Liver (tissue), 9 donors: ENCODE results near the gene ARFIP1. TPM values are rescaled to one million over a fixed set of nuclear protein-coding genes. Genes with fewer than 3 reads are reported as not detected.
A peak's percentile ranks its signal among the peaks of the same experiment; 100 is the strongest.

ENCODE experiments used
- DNase-seq: peaks from one replicate; pipeline ENCODE4 v3.0.0-alpha.2; 2017; ENCODE audit warnings: low spot score
- H3K27ac ChIP-seq, 2 donors: one replicate each; pipeline ENCODE4 v1.7.0; 2013; ENCODE audit warnings: inconsistent platforms in 2 of 2, low read length in 2 of 2, control low read depth in 1 of 2, low read depth in 1 of 2, mild to moderate bottlenecking in 1 of 2
- H3K27me3 ChIP-seq, 4 donors: one replicate each; pipeline versions ENCODE4 v1.6.1 to v1.7.0; 2013; ENCODE audit warnings: low read length in 3 of 4, inconsistent platforms in 1 of 4, mild to moderate bottlenecking in 1 of 4, moderate library complexity in 1 of 4; ENCODE audit not compliant: control insufficient read depth in 4 of 4, insufficient read depth in 4 of 4
- H3K36me3 ChIP-seq, 4 donors: one replicate each; pipeline versions ENCODE4 v1.6.1 to v1.7.0; 2013; ENCODE audit warnings: low read length in 3 of 4, mild to moderate bottlenecking in 3 of 4, low read depth in 1 of 4, moderate library complexity in 1 of 4; ENCODE audit not compliant: control insufficient read depth in 4 of 4, insufficient read depth in 3 of 4
- H3K4me1 ChIP-seq, 4 donors: one replicate each; pipeline versions ENCODE4 v1.6.1 to v1.7.0; 2013; ENCODE audit warnings: low read length in 3 of 4, mild to moderate bottlenecking in 3 of 4, moderate library complexity in 1 of 4; ENCODE audit not compliant: control insufficient read depth in 4 of 4, insufficient read depth in 4 of 4
- H3K4me3 ChIP-seq, 3 donors: one replicate each; pipeline versions ENCODE4 v1.6.1 to v1.7.0; 2013; ENCODE audit warnings: low read length in 3 of 3, control low read depth in 1 of 3, low read depth in 1 of 3, mild to moderate bottlenecking in 1 of 3
- H3K9ac ChIP-seq, 2 donors: one replicate each; pipeline ENCODE4 v1.7.0; 2013; ENCODE audit warnings: low read length in 2 of 2, mild to moderate bottlenecking in 2 of 2, moderate library complexity in 2 of 2, control low read depth in 1 of 2, low read depth in 1 of 2
- H3K9me3 ChIP-seq, 4 donors: one replicate each; pipeline versions ENCODE4 v1.6.1 to v1.7.0; 2013; ENCODE audit warnings: low read length in 3 of 4; ENCODE audit not compliant: control insufficient read depth in 4 of 4
- ATF3 ChIP-seq: IDR thresholded peaks from 2 replicates; pipeline ENCODE4 v1.6.1; 2016; ENCODE audit warnings: antibody characterized with exemption
- CTCF ChIP-seq: fragments of 150-350 bp; IDR thresholded peaks from 2 replicates; pipeline ENCODE4 v1.5.1; 2017; ENCODE audit warnings: improper control_type of control experiment, low read depth, low read length; ENCODE audit not compliant: missing input control
- FOXA1 ChIP-seq: IDR thresholded peaks from 2 replicates; pipeline ENCODE4 v1.6.1; 2016; ENCODE audit warnings: antibody characterized with exemption
- GABPA ChIP-seq, 2 donors: IDR thresholded peaks in 1 of 2; conservative IDR thresholded peaks in 1 of 2; 2 replicates each; pipeline ENCODE4 v1.6.1; 2016; ENCODE audit warnings: antibody characterized with exemption in 2 of 2, mild to moderate bottlenecking in 1 of 2, moderate library complexity in 1 of 2
- HNF4G ChIP-seq: IDR thresholded peaks from 2 replicates; pipeline ENCODE4 v1.6.1; 2016; ENCODE audit warnings: antibody characterized with exemption
- JUND ChIP-seq, 2 donors: IDR thresholded peaks; 2 replicates each; pipeline ENCODE4 v1.6.1; 2016; ENCODE audit warnings: antibody characterized with exemption in 2 of 2
- REST ChIP-seq: IDR thresholded peaks from 2 replicates; pipeline ENCODE4 v1.6.1; 2016; ENCODE audit warnings: antibody characterized with exemption, mild to moderate bottlenecking
- SP1 ChIP-seq: IDR thresholded peaks from 2 replicates; pipeline ENCODE4 v1.6.1; 2018; ENCODE audit warnings: antibody characterized with exemption, mild to moderate bottlenecking
- TAF1 ChIP-seq: conservative IDR thresholded peaks from 2 replicates; pipeline ENCODE4 v1.6.1; 2016; ENCODE audit warnings: antibody characterized with exemption, mild to moderate bottlenecking
- YY1 ChIP-seq: IDR thresholded peaks from 2 replicates; pipeline ENCODE4 v1.6.1; 2016; ENCODE audit warnings: antibody characterized with exemption, mild to moderate bottlenecking
- ZBTB33 ChIP-seq: IDR thresholded peaks from 2 replicates; pipeline ENCODE4 v1.6.1; 2016; ENCODE audit warnings: antibody characterized with exemption
- WGBS: extraction: QIAGEN DNeasy Blood & Tissue Kit; methylation state at CpG from one replicate; pipeline ENCODE4 v1.1.7; 2013; 5-methylcytosine and 5-hydroxymethylcytosine counted together
- polyA plus RNA-seq, 2 donors: library from polyadenylated mRNA; stranded (reverse) in 1 of 2; unstranded in 1 of 2; fragments of 200-250 nt in 1 of 2; fragments of >200 nt in 1 of 2; fragmentation: Nextera tagmentation in 1 of 2; extraction: Ambion mirVana in 1 of 2; gene quantifications; one replicate each; pipeline versions ENCODE4 v1.2.1 to v1.2.3, GENCODE V29; 2013 to 2015
- total RNA-seq, 2 donors: library from RNA; depleted of rRNA; stranded (reverse); fragments of >200 nt; gene quantifications; one replicate each; pipeline ENCODE4 v1.2.3, GENCODE V29; 2014
- donor health status: healthy.
- donor health status: healthy.
- donor health status: healthy.
- donor health status: healthy.
- donor health status: healthy.

The ARFIP1 gene
- total and polyA plus RNA-seq, 4 donors = 6.8 to 16.8 (median 14.9) TPM

GRCh38 chr4:152935631-152936445 is 156.1 kb downstream of the ARFIP1 start, which contains the start of gene FHDC1:
FHDC1 (plus strand) TSS chr4:152936323; CDS start chr4:152943058, 6,735 bp downstream.
- no peak within 1 kb of the TSS for H3K27ac ChIP-seq
- peak; percentile 81 for DNase-seq
- 2% methylated on average over 75 of the region's 75 CpGs for WGBS

More at GRCh38 chr4:152935631-152936445, 156.1 kb downstream of the ARFIP1 start, which contains the start of gene FHDC1:
- Histone ChIP-seq H3K4me1 (peaks cover 15 to 31% (median 26%) of the 10 kb centered on the region in 4 donors), H3K27me3 (peaks cover 0 to 5% (median 2%) of the 10 kb centered on the region in 4 donors), H3K4me3 (peak within 1 kb of the TSS; percentile 39 to 70 (median 59)), H3K36me3 (no peaks in the 10 kb centered on the region), H3K9me3 (no peaks in the 10 kb centered on the region), H3K9ac (no peak within 1 kb of the TSS)
- TF ChIP-seq HNF4G = no peak
- TF ChIP-seq SP1 = no peak
- TF ChIP-seq CTCF = no peak
- TF ChIP-seq FOXA1 = no peak
- TF ChIP-seq JUND (IDR thresholded peaks at IDR 0.05) = no peak
- TF ChIP-seq ZBTB33 = no peak
- no peak for TF ChIP-seq YY1
- no peak for TF ChIP-seq TAF1
- no peak for TF ChIP-seq ATF3
- no peak for TF ChIP-seq REST
- no peak for TF ChIP-seq GABPA (IDR thresholded peaks at IDR 0.05 in 1 of 2, conservative IDR thresholded peaks at IDR 0.05 in 1 of 2)
